HG02763 (cell line): ENCODE data around the gene CALU.

Experiments used
- ATAC-seq: cut with Tn5 transposase; IDR thresholded peaks from one replicate; pipeline ENCODE4 v1.9.1; 2021; ENCODE audit warnings: mild to moderate bottlenecking, moderate library complexity; ENCODE audit not compliant: unreplicated experiment

Gene CALU

DNA sequence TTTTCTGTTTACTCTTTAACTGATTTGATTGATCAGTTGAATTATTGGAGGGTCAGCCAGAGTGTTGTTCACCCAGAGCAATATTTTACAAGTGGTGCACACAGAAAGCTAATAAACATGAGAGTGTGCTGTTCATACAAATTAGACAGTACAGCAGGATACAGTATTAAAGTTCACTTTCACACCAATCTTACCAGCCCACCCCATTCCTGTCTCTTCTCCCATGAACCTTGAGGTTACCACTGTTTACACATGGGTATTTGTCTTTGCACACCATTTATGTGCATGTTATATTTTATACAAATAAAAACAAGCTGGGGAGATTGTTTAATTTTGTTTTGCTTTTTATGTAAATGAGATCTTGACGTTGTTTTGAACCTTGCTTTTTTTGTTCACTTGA lies 6.5 kb downstream of the CALU start:
- no peak for ATAC-seq

DNA sequence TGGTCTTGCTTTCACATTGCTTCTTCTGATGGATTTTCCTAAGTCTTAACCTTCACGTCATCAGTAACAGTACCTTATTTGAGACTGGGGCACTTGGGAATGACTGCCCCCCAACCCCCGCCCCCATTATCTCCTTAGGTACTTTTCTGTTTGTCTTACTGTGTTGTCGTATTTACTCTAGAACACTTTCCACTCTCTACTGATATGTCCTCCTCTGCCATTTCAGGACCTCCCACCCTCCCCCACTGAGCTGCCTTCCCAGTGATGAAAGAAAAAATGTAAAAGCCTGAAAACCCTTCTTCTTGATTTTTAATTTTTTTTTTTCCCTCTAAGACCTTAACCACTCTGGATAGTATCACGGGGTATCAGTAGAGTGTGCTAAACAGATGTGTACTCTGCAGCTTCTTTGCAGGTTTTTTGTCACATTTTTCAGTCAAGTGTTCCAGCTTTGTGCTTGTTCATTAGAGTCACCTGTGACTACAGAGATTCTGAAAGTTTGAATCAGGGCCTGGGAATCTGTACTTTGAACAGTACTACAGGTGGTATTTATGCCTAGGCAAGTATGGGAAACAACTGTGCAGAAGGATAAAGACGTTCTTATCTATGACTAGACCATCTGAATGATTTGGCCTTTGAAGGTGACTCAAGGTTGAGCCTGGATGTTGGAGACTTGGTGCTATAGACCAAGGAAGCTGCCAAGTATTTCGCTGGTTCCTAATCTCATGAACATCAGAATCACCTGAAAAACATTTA lies 8.3 kb downstream of the CALU start:
- ATAC-seq = no peak

DNA sequence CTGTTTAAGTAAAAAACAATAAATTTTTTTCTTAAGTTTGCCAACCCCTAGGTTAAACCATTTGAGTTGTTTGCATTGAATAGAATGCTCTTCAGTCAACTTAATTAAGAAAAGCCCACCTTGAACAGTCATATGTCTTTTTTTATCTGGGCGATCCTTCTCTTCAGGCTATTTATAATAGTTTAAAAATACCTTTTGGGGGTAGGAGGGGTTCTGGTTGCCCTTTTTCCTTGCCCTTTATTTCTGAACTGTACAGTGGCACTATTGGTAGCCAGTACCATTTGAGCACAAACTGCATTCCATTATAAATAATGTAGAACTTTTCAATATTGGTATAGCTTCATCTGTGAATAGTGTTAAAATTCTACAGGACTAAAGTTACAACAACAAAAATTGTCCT lies 13.1 kb downstream of the CALU start:
- ATAC-seq = no peak

DNA sequence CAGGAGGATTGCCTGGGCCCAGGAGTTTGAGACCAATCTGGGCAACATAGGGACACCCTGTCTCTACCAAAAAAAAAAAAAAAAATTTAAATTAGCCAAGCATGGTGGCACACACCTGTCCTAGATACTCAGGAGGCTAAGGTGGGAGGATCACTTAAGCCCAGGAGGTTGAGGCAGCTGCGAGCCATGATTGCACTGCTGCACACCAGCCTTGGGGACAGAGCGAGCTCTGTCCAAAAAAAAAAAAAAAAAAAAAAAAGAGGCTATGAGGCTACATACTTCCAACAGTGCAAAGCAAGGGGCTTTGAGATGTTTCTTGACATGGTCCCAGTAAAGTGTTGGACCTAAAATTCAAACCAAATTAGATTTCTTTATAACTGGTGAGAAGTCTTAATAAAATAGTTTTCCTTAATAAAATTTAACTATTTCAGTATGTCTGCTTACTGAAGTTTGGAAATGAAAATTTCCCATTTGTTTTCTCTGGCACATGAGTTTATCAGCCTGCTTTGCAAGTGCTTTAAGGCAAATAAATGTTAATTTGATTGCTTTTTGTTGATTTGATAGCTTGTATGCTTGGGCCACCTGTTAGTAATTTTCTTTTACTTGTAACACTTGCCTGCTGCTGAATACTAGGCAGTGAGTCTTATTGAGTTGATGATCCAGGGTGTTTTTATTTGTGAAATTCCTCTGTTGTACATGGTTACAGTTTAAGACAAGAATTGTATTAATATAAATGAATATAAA lies 16.1 kb downstream of the CALU start:
- no peak for ATAC-seq

DNA sequence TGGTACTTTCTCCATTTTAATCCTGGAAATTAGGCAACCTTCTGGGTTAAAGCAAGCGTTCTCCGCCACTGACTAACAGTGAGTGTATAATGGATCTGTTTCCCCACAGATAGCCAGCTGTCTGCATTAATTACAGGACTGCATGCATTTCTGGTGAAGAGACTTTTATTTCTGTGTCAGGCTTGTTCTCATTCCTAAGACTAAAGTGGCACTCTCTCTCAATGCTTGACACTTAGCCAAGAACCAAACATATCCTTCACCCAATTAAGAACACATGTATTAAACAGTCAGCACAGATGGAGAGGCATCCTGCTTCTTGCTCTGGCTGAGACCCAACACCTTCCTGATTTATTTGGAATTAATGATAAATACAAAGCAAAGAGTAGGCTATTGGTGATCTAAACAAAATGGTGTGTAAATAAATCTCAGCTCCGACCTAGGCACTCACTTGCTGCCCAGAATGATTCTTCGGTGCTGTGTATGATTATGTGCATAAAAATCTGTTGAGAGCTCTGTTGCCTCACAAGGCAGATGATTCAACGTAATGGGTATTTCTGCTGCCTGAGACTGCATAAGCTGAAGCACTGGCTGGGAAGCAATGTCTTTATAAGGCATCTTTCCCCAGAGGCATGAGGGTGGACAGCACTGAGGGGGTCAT lies 16.8 kb downstream of the CALU start:
- ATAC-seq = no peak

DNA sequence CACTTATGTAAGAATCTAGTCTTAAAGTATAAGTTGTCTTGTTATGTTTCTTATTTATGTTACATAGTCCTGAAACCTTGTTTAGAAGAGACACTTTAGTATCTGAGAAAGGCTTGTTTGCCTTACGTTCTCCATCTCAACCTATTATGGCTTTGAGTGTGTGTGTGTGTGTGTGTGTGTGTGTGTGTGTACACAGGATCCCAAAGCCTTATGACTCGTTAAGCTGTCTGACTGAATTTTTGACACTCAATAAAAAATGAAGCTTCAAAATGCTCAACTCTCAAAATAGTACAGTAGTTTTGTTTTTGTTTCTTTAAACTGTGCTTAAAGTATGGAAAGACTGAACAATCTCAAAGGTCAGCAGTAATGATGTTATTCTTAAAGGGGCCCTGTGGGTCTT lies 18.0 kb downstream of the CALU start:
- no peak for ATAC-seq

DNA sequence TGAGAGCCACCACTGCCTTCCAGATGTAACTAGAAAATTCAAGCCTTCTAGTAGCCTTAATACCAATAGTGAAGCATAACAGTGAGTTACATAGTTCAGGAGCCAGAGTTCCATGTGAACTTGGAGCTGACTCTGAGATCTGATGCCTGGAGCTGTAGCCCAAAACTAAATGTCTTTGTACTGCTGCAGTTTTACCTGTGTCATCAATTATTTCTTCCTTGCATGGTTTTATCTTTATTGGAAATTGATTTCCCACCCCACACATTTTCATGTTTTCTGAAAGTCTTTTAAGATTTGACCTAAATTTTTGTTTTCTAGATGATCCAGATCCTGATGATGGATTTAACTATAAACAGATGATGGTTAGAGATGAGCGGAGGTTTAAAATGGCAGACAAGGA lies 19.4 kb downstream of the CALU start:
- no peak for ATAC-seq

DNA sequence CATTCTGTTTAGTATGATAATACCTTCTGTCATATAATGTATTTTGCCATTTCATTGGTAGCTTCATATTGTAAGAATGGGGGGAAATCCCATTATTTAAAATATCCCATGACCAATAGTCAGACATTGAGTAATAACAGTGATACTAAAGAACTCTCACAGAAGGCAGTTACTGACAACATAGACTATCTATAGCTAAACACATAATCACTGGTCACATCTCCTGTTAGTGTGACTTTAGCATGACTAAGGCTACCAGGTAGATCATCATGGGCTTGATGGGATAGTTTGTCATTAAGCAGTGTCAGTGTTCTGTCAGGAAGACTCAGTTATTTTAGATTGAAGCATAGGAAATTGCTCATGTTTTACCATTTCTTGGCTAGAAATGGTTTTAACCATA lies 20.1 kb downstream of the CALU start:
- no peak for ATAC-seq

DNA sequence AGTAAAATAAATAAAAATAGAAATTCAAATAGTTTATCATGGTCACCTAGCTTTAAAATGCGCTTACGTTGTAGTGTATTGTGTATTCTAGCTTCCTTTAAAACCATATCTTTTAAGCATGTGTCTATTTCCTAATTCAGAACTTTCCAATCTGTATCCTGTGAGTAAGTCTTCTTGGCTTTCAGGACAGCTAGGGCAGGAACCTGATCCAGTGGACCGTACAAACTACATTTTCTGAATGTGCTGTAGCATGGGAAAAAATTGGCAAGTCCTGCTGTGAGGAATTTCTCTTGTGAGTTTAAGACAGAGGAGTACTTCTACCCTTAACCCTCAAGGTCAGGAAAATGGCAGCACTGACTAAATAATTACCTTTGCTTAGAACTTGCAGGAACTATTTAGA lies 24.4 kb downstream of the CALU start:
- no peak for ATAC-seq

DNA sequence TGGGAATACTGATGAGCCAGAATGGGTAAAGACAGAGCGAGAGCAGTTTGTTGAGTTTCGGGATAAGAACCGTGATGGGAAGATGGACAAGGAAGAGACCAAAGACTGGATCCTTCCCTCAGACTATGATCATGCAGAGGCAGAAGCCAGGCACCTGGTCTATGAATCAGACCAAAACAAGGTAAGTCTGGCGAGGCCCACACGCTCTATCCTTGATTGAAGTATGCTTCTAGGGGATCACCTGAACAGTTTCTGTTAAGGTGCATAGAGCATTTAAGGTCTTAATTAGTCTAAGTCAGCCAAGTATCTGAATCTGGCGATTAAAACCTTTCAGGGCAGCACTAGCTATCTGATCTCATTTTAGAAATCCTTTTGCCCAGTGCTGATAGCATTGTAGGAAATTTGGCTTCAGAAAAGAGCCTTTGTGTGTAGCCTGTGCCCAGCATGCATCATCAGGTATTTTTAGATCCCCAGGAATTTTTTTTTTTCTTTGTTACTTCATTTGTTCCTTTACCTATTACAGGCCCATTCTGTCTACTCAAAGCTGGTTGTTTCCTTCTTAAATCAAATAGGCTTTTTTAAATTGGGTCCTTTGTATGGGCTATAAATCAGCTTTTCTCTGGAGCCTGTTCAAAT lies 28.4 kb downstream of the CALU start:
- ATAC-seq = no peak

DNA sequence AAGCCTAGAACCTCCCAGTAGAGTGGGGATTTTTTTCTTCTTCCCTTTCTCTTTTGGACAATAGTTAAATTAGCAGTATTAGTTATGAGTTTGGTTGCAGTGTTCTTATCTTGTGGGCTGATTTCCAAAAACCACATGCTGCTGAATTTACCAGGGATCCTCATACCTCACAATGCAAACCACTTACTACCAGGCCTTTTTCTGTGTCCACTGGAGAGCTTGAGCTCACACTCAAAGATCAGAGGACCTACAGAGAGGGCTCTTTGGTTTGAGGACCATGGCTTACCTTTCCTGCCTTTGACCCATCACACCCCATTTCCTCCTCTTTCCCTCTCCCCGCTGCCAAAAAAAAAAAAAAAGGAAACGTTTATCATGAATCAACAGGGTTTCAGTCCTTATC lies 31.1 kb downstream of the CALU start:
- no peak for ATAC-seq

DNA sequence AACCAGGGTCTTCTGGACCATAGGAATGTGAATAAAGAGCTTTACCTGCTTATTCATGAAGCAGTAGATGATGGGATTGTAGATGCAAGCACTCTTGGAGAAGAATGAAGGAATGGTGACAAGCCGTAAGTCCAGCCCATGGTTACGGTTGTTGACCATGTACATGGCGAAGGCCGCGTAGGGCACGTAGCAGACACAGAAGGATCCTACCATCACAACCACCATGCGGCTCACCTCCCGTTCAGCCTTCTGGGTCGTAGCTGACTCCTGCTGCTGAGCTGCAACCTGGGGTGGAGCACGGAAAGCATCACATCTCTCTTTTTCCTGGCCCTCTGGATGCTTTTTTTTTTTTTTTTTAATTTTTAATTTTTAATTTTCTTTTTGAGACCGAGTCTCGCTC lies 34.4 kb downstream of the CALU start:
- ATAC-seq = no peak

DNA sequence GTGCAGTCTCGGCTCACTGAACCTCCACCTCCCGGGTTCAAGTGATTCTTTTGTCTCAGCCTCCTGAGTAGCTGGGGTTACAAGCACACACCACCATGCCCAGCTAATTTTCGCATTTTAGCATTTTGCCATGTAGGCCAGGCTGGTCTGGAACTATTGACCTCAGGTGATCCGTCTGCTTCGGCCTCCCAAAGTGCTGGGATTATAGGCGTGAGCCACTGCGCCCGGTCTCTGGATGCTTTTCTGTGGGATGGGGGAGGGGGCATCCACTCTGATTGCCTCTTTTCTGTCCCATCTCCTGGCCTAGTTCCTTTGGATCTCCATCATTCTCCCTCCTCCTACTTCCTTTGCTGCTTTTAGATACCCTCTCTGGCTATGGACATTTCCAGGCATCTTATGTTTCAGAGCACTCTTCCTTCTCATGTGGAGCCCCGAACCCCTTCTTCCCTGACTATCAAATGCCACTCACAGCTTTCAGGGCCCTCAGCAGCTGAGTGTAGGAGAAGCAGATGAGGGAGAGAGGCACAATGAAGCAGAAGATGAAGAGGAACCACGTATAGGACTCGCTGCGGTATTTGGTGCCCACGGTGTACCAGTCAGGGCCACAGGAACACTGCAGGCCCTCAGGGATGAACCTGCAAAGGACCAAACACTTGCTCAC lies 35.0 kb downstream of the CALU start:
- ATAC-seq = no peak

DNA sequence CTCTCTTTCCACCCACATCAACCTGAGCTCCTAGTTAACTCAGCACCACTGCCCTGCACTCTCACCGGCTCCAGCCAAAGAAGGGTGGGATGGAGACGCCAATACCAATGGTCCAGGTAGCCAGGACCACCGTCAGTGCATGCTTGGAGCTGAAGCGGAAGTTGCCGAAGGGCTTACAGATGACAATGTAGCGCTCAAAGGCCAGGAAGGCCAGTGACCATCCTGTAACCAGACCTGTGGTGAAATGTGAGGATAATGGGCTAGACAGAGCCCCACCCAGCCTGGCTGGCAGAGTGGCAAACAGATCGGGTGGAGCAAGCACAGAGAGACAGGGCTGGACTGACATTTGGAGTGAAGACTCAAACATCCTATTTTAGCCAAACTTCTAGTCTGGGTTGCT lies 35.8 kb downstream of the CALU start:
- ATAC-seq = no peak

DNA sequence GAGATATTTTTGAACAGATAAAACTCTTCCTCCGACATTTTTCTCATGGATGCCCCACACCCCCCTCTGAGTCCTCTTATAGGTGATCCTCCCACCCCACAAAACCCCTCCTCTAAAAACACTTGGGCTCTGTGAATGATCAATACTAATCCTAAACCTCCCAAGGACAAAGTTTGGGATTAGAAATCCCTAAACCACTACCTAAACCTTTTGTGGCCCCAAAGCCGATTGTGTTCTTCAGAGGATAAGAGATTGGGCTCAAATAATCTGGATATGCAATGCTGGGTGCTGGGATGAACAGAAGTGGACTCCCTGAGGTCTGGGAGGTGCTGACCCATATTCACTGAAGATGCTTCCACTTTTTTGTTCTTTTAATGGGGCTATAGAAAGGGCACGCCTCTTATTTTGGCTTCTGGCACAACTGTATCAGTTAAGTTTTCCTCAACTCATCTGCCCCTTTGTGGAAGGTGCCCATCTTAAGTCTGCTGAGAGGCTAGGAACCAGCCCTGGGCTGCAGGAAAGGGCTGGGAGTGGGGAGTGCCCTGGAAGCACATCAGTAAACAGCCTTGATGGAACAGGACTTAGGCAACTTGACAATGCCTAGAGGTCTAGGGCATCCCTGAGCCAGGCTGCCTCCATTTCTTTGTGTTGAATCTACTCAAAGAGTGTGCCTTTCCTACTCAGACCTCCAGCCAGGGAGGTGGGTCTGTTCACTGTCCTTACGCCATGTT lies 36.8 kb downstream of the CALU start, which contains the start of gene OPN1SW:
OPN1SW (minus strand) TSS at position 51 of the 731 bp plus-strand sequence; CDS start at position 38, 13 bp downstream.
- no peak for ATAC-seq

DNA sequence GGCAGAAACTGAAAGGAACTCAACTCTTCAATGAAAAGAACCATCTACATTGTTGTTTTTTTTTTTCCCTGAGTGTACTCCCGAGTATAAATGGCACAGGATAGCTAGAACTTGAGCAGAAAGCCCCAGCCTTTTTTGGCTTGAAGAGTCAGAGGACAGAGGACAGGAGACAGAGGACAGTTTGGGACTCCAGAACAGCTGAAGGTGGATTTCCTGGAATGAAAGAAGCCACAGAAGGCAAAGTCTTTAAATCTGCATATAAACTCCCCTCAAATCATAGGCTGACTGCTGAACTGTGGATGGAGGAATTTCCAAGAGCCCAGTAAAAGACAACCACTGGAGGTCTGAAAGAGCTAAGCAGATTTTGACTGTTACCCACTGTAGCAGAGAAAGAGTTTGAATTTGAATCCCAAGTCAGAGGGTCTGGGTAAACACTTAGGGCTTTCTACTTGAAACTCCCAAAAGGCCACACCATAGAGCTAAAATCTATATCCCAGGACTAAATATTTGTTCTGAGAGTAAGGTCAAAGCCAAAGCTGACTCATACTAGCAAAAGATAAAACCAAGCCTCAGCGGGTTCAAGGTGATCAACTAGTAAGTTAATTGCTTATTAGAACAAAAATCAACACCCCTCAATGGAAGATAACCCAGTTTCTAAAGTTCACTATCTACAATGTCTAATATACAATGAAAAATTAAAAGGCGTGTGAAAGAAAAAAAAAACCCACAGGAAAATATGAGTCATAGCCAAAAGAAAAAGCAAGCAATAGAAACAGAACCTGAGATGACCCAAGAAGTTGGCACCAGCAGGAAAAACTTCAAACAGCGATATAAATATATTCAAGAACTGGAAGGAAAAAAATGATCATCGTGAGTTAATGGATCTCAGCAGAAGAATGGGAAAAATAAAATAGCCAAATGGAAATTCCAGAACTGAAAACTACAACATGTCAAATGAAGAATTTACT lies 38.3 kb downstream of the CALU start:
- ATAC-seq = no peak

DNA sequence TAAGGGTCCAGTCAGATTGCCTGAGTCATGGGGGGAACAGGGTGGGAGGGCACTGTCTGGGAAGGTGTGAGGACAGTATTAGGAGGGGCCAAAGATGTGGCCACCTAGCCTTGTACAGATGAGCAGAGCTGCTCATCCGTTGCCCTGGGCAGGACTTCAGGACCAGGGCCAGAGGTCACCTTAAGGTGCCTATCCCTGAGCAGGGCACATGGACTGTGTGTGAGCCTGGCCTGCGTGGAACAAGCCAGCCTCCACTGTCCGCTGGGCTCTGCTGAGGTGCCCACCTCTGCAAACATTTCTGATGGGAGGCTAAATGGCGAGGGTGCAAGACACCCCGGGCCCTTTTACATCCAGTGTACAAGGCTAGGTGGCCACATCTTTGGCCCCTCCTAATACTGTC lies 39.8 kb downstream of the CALU start:
- no peak for ATAC-seq

DNA sequence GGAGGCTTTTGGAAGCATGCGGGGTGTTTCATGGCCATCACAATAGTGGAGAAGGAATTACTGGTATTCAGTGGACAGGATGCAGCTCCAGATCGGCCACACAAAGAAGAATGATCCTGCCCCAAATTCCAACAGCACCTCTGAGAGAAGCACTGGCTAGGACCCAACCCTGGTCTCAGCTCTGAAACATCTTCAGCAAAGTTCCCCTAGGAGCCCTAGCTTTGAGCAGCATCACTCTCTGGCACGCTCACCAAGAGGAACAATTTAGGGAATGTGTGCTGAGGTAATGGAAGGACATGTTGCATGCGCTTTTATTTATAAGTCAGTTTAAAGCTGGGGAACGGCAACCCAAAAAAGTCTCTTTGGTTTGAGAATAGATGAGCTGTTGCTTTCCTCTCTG lies 42.0 kb downstream of the CALU start:
- ATAC-seq = no peak

DNA sequence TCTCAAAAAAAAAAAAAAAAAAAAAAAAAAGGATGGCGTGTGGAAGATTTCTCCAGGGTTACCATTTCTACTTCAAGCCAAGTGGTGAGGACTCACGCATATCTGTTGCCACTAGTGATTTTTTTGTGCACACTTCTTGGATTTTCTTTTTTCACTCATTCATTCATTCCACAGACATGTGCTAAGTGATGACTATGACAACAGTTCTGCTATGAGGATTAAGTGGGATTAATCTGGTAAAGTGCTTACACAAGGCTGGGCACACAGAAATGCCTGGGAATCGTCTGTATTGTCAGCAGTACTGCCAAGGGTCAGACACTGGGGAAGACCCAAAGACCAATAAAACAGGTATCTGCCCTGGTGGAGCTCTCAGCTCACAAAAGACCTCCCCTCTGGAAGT lies 42.7 kb downstream of the CALU start:
- no peak for ATAC-seq
